Muscle layer of duodenum (tissue), 2 donors: Measurements from ENCODE around the gene CHD3.

Experiments
- H3K27ac ChIP-seq: one replicate; pipeline ENCODE4 v1.7.0; 2013; ENCODE audit warnings: mild to moderate bottlenecking, low read length
- H3K27me3 ChIP-seq: one replicate; pipeline ENCODE4 v1.7.0; 2013; ENCODE audit warnings: low read depth, mild to moderate bottlenecking, control low read depth, low read length
- H3K36me3 ChIP-seq, 2 donors: one replicate each; pipeline ENCODE4 v1.7.0; 2013; ENCODE audit warnings: low read length in 2 of 2, control low read depth in 1 of 2, mild to moderate bottlenecking in 1 of 2; ENCODE audit not compliant: insufficient read depth in 2 of 2, control insufficient read depth in 1 of 2
- H3K4me1 ChIP-seq, 2 donors: one replicate each; pipeline ENCODE4 v1.7.0; 2013; ENCODE audit warnings: low read length in 2 of 2, mild to moderate bottlenecking in 2 of 2, control low read depth in 1 of 2, moderate library complexity in 1 of 2; ENCODE audit not compliant: insufficient read depth in 2 of 2, control insufficient read depth in 1 of 2
- H3K4me3 ChIP-seq, 2 donors: one replicate each; pipeline ENCODE4 v1.7.0; 2013; ENCODE audit warnings: low read length in 2 of 2, low read depth in 1 of 2, mild to moderate bottlenecking in 1 of 2
- H3K9me3 ChIP-seq, 2 donors: one replicate each; pipeline ENCODE4 v1.7.0; 2013; ENCODE audit warnings: low read length in 2 of 2, control low read depth in 1 of 2, mild to moderate bottlenecking in 1 of 2; ENCODE audit not compliant: control insufficient read depth in 1 of 2
- donor health status: healthy.

The CHD3 gene

GRCh38 chr17:7929158-7930023 is 40.8 kb downstream of the CHD3 start, which contains the start of gene KCNAB3:
KCNAB3 (minus strand) TSS chr17:7929856; CDS start chr17:7929435, 421 bp downstream.
- Histone ChIP-seq H3K9me3 (no peaks in the 10 kb centered on the region), H3K36me3 (no peaks in the 10 kb centered on the region), H3K4me1 (peaks cover 9 to 28% of the 10 kb centered on the region in 2 donors), H3K4me3 (peak within 1 kb of the TSS; percentile 30 to 31), H3K27ac (no peak within 1 kb of the TSS), H3K27me3 (no peaks in the 10 kb centered on the region)

- no peaks in the 10 kb centered on the region for H3K27me3 ChIP-seq
Observed at GRCh38 chr17:7930841-7931631, 42.4 kb downstream of the CHD3 start.

GRCh38 chr17:7931709-7932482 is 43.3 kb downstream of the CHD3 start, which contains the start of the genes CNTROB and TRAPPC1:
CNTROB (plus strand) TSS chr17:7932206; CDS start chr17:7933080, 874 bp downstream.
TRAPPC1 (minus strand) TSS chr17:7931946; CDS start chr17:7931829, 117 bp downstream.
- peak within 1 kb of the TSS; percentile 68 to 97 for H3K4me3 ChIP-seq
- no peaks in the 10 kb centered on the region for H3K27me3 ChIP-seq
- H3K9me3 ChIP-seq: no peaks in the 10 kb centered on the region
- peak within 1 kb of the TSS; percentile 93 for H3K27ac ChIP-seq
- H3K36me3 ChIP-seq: peaks cover 10 to 19% of the 10 kb centered on the region in 2 donors
- peaks cover 9 to 32% of the 10 kb centered on the region in 2 donors for H3K4me1 ChIP-seq

More at GRCh38 chr17:7930841-7931631, 42.4 kb downstream of the CHD3 start:
- Histone ChIP-seq H3K27ac (peak overlapping the region; percentile 70), H3K36me3 (peaks cover 6 to 10% of the 10 kb centered on the region in 2 donors), H3K4me3 (peak overlapping the region; percentile 68 to 97), H3K4me1 (peaks cover 9 to 32% of the 10 kb centered on the region in 2 donors), H3K9me3 (no peaks in the 10 kb centered on the region)

GRCh38 chr17:7932483-7932891 is 43.9 kb downstream of the CHD3 start:
- peak overlapping the region; percentile 93 for H3K27ac ChIP-seq
- peaks cover 12 to 24% of the 10 kb centered on the region in 2 donors for H3K36me3 ChIP-seq
- peaks cover 9 to 32% of the 10 kb centered on the region in 2 donors for H3K4me1 ChIP-seq

GRCh38 chr17:7932949-7933348 is 44.4 kb downstream of the CHD3 start:
- Histone ChIP-seq H3K27ac (peak overlapping the region; percentile 93), H3K27me3 (no peaks in the 10 kb centered on the region), H3K4me1 (peaks cover 9 to 32% of the 10 kb centered on the region in 2 donors), H3K36me3 (peaks cover 12 to 24% of the 10 kb centered on the region in 2 donors), H3K9me3 (no peaks in the 10 kb centered on the region), H3K4me3 (peak overlapping the region; percentile 68 to 97)

More at GRCh38 chr17:7932483-7932891, 43.9 kb downstream of the CHD3 start:
- Histone ChIP-seq H3K9me3 (no peaks in the 10 kb centered on the region), H3K4me3 (peak overlapping the region; percentile 68 to 97), H3K27me3 (no peaks in the 10 kb centered on the region)

- Histone ChIP-seq H3K4me1 (peaks cover 9 to 25% of the 10 kb centered on the region in 2 donors), H3K27me3 (no peaks in the 10 kb centered on the region), H3K27ac (no peak overlapping the region), H3K4me3 (no peak overlapping the region), H3K36me3 (peaks cover 33 to 49% of the 10 kb centered on the region in 2 donors), H3K9me3 (no peaks in the 10 kb centered on the region)
Observed at GRCh38 chr17:7935859-7936258, 47.3 kb downstream of the CHD3 start.

GRCh38 chr17:7940034-7940433 is 51.4 kb downstream of the CHD3 start:
- Histone ChIP-seq H3K27ac (no peak overlapping the region), H3K27me3 (no peaks in the 10 kb centered on the region), H3K4me1 (no peaks in the 10 kb centered on the region), H3K36me3 (peaks cover 43 to 79% of the 10 kb centered on the region in 2 donors), H3K9me3 (no peaks in the 10 kb centered on the region), H3K4me3 (no peak overlapping the region)

GRCh38 chr17:7940743-7941142 is 52.2 kb downstream of the CHD3 start:
- no peak overlapping the region for H3K4me3 ChIP-seq
- no peaks in the 10 kb centered on the region for H3K4me1 ChIP-seq
- H3K9me3 ChIP-seq: no peaks in the 10 kb centered on the region
- H3K27me3 ChIP-seq: no peaks in the 10 kb centered on the region
- peaks cover 46 to 82% of the 10 kb centered on the region in 2 donors for H3K36me3 ChIP-seq
- no peak overlapping the region for H3K27ac ChIP-seq

- no peak overlapping the region for H3K4me3 ChIP-seq
- peaks cover 56 to 88% of the 10 kb centered on the region in 2 donors for H3K36me3 ChIP-seq
Observed at GRCh38 chr17:7943291-7943690, 54.7 kb downstream of the CHD3 start.

GRCh38 chr17:7944326-7944725 is 55.7 kb downstream of the CHD3 start:
- Histone ChIP-seq H3K4me3 (no peak overlapping the region), H3K27me3 (no peaks in the 10 kb centered on the region), H3K36me3 (peaks cover 62 to 90% of the 10 kb centered on the region in 2 donors), H3K9me3 (no peaks in the 10 kb centered on the region), H3K4me1 (no peaks in the 10 kb centered on the region), H3K27ac (no peak overlapping the region)

More at GRCh38 chr17:7943291-7943690, 54.7 kb downstream of the CHD3 start:
- no peaks in the 10 kb centered on the region for H3K9me3 ChIP-seq
- no peaks in the 10 kb centered on the region for H3K27me3 ChIP-seq
- H3K4me1 ChIP-seq: no peaks in the 10 kb centered on the region
- no peak overlapping the region for H3K27ac ChIP-seq
